Chondrocyte (in vitro differentiated cells): ENCODE measurements around the gene SPATA31D1. TPM values are rescaled to one million over a fixed set of nuclear protein-coding genes. Genes with fewer than 3 reads are reported as not detected.

Experiments used
- DNase-seq: peaks from one replicate; pipeline ENCODE4 v3.0.0; 2021; ENCODE audit warnings: mixed read lengths, low spot score
- H3K27ac Mint-ChIP-seq: one replicate; pipeline ENCODE4 v1.8.0; 2021; ENCODE audit warnings: mild to moderate bottlenecking, moderate library complexity, mixed read lengths; ENCODE audit not compliant: unreplicated experiment
- H3K27me3 Mint-ChIP-seq: 2 replicates; pipeline ENCODE4 v1.8.0; 2021; ENCODE audit warnings: low read depth, mixed read lengths
- H3K36me3 Mint-ChIP-seq: 2 replicates; pipeline ENCODE4 v1.8.0; 2021; ENCODE audit warnings: low read depth, mixed read lengths
- H3K4me1 Mint-ChIP-seq: 2 replicates; pipeline ENCODE4 v1.8.0; 2021; ENCODE audit warnings: low read depth, mild to moderate bottlenecking, mixed read lengths
- H3K4me3 Mint-ChIP-seq: one replicate; pipeline ENCODE4 v1.8.0; 2021; ENCODE audit warnings: mild to moderate bottlenecking, moderate library complexity, mixed read lengths; ENCODE audit not compliant: unreplicated experiment
- H3K9me3 Mint-ChIP-seq: 2 replicates; pipeline ENCODE4 v1.8.0; 2021; ENCODE audit warnings: low read depth, mixed read lengths
- total RNA-seq: library from RNA; stranded (reverse); gene quantifications from 3 replicates; pipeline ENCODE4 v1.2.1, GENCODE V29; 2021
- TF ChIP-seq, protein P1 (sequence below): fragments of 200-600 bp; sonication (generic); IDR thresholded peaks from 2 replicates; pipeline ENCODE4 v1.5.0; 2021; ENCODE audit warnings: antibody characterized with exemption, mild to moderate bottlenecking, moderate library complexity

Gene SPATA31D1
- total RNA-seq, 1 donor from 2014 or later, result not detected

DNA sequence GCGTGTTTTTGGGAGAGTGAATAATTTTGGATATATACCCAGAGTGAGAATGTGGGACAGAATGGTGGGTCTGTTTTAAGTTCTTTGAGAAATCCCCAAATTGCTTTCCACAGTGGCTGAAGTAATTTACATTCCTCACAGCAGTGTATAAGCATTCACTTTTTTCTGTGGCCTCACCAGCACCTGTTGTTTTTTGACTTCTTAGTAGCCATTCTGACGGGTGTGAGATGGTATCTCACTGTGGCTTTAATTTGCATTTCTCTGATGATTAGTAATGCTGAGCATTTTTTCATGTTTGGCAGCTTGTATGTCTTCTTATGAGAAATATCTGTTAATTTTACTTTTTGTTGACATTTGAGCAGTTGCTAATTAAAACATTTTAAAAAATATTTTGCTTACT lies 9.4 kb upstream of the SPATA31D1 start:
- no peak overlapping the region for H3K27ac Mint-ChIP-seq
- H3K4me3 Mint-ChIP-seq, result no peak overlapping the region
- TF ChIP-seq, protein P1, sequence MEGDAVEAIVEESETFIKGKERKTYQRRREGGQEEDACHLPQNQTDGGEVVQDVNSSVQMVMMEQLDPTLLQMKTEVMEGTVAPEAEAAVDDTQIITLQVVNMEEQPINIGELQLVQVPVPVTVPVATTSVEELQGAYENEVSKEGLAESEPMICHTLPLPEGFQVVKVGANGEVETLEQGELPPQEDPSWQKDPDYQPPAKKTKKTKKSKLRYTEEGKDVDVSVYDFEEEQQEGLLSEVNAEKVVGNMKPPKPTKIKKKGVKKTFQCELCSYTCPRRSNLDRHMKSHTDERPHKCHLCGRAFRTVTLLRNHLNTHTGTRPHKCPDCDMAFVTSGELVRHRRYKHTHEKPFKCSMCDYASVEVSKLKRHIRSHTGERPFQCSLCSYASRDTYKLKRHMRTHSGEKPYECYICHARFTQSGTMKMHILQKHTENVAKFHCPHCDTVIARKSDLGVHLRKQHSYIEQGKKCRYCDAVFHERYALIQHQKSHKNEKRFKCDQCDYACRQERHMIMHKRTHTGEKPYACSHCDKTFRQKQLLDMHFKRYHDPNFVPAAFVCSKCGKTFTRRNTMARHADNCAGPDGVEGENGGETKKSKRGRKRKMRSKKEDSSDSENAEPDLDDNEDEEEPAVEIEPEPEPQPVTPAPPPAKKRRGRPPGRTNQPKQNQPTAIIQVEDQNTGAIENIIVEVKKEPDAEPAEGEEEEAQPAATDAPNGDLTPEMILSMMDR, result no peak
- H3K36me3 Mint-ChIP-seq, result peaks cover 2% of the 10 kb centered on the region
- no peak for DNase-seq
- H3K9me3 Mint-ChIP-seq, result peaks cover 4% of the 10 kb centered on the region
- H3K4me1 Mint-ChIP-seq, result no peaks in the 10 kb centered on the region
- H3K27me3 Mint-ChIP-seq, result no peaks in the 10 kb centered on the region

DNA sequence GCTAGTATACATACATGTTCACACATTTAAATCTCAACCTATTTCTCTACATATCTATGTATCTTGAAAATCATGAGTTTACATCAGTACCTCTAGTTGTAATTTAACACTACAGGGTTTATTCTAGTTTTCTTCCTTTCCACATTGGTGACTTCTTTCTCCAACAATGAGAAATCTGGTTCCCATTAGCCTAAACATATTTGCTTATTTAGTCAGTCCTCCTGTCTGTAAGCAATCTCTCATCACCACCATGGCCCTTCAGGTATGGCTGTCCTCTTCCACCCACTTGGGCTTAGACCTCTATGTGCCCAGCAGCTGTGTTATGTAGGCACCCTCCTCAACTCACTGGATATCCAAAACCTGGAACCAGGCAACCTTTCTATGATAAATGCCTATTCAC lies 8.0 kb upstream of the SPATA31D1 start:
- H3K27me3 Mint-ChIP-seq, result no peaks in the 10 kb centered on the region
- DNase-seq, result no peak
- H3K4me1 Mint-ChIP-seq, result no peaks in the 10 kb centered on the region
- TF ChIP-seq, protein P1, result no peak
- H3K36me3 Mint-ChIP-seq, result no peaks in the 10 kb centered on the region
- H3K4me3 Mint-ChIP-seq, result no peak overlapping the region
- no peak overlapping the region for H3K27ac Mint-ChIP-seq
- no peaks in the 10 kb centered on the region for H3K9me3 Mint-ChIP-seq

DNA sequence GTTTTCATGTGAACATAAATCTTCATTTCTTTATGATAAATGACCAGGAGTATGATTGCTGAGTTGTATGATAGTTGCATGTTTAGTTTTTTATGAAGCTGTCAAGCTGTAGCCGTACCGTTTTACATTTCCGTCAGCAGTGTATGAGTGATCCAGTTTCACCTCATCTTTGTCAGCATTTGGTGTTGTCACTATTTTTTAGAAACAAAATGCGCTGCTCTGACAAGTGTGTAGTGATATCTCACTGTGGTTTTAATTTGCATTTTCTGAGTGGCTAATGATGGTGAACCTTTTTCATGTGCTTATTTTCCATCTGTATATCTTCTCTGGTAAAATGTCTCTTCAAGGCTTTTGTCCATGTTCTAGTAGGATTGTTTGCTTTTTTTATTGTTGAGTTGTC lies 6.7 kb upstream of the SPATA31D1 start:
- DNase-seq, result no peak
- H3K27ac Mint-ChIP-seq, result no peak overlapping the region
- no peaks in the 10 kb centered on the region for H3K36me3 Mint-ChIP-seq
- no peaks in the 10 kb centered on the region for H3K4me1 Mint-ChIP-seq
- no peak overlapping the region for H3K4me3 Mint-ChIP-seq
- TF ChIP-seq, protein P1, result no peak
- H3K9me3 Mint-ChIP-seq, result no peaks in the 10 kb centered on the region
- H3K27me3 Mint-ChIP-seq, result no peaks in the 10 kb centered on the region

DNA sequence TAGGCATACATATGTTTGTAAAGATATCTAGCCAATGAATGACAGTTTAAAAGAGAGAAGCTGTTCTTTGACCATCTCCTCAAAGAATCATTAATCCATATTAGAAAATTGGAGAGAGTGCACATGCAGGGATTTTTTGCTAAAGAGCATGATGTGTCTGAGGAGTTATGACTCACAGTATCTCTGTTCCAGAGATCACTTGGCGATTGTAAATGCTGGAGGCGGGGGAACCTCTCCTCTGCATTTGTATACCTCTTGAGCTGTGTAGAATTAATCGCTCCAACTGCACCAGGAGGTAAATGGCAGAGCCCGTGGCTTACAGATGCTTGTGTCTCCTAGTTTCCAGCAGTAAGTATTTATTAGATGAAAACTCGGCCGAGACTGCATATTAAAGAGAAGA lies 3.6 kb upstream of the SPATA31D1 start:
- Mint-ChIP-seq H3K9me3 (no peaks in the 10 kb centered on the region), H3K36me3 (no peaks in the 10 kb centered on the region), H3K27me3 (no peaks in the 10 kb centered on the region), H3K4me1 (no peaks in the 10 kb centered on the region), H3K4me3 (no peak overlapping the region), H3K27ac (no peak overlapping the region)
- TF ChIP-seq, protein P1, result no peak
- no peak for DNase-seq

DNA sequence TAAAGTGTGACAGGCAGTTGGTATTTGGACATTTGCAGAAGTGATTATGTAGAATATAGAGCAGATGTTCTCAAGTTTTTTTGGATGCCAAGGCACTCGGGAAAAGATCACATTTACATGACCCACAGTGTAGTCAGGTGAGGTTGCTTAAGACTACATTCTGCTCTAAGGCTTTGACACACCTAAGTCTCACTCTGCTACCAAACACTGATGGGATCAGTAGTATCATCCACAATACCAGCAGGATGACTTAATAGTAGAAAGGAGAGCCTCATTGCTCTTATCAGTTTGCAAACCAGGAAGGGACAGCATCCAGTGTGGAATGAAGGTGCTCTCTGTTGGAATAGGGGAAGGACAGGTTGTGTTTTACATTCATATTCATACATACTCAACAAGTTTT lies 2.5 kb upstream of the SPATA31D1 start:
- H3K4me3 Mint-ChIP-seq, result no peak overlapping the region
- TF ChIP-seq, protein P1, result no peak
- H3K9me3 Mint-ChIP-seq, result no peaks in the 10 kb centered on the region
- H3K27me3 Mint-ChIP-seq, result no peaks in the 10 kb centered on the region
- no peaks in the 10 kb centered on the region for H3K4me1 Mint-ChIP-seq
- no peak overlapping the region for H3K27ac Mint-ChIP-seq
- no peak for DNase-seq
- H3K36me3 Mint-ChIP-seq, result no peaks in the 10 kb centered on the region
